HL-60 (cell line): ENCODE results near the gene DYRK1A.

ENCODE experiments used
- DNase-seq, 2 experiments: peaks; one replicate each; pipeline ENCODE4 v3.0.0-alpha.2; 2010 to 2020; ENCODE audit warnings: low read depth in 1 of 2, low spot score in 1 of 2
- H3K27ac ChIP-seq: fragments of 250-450 bp; sonication (Bioruptor Pico); replicated peaks from 2 replicates; pipeline ENCODE4 v1.5.1; 2020; ENCODE audit warnings: mild to moderate bottlenecking, moderate library complexity
- H3K27me3 ChIP-seq: fragments of 250-450 bp; sonication (Bioruptor Pico); 2 replicates; pipeline ENCODE4 v1.5.1; 2021; ENCODE audit warnings: mild to moderate bottlenecking, moderate library complexity; ENCODE audit not compliant: insufficient read depth, poor library complexity, severe bottlenecking
- H3K4me3 ChIP-seq: replicated peaks from 2 replicates; pipeline ENCODE4 v1.5.1; 2011; ENCODE audit warnings: mild to moderate bottlenecking, control low read depth, low read length; ENCODE audit not compliant: insufficient read depth
- CTCF ChIP-seq: IDR thresholded peaks from one replicate; pipeline ENCODE4 v1.5.1; 2011; ENCODE audit warnings: low read length, control low read depth, inconsistent platforms; ENCODE audit not compliant: insufficient read depth
- GABPA ChIP-seq: IDR thresholded peaks from 2 replicates; pipeline ENCODE4 v1.6.1; 2012; ENCODE audit warnings: low read depth
- POLR2AphosphoS5 ChIP-seq: IDR thresholded peaks from 2 replicates; pipeline ENCODE4 v1.6.1; 2012; ENCODE audit warnings: low read depth
- REST ChIP-seq: IDR thresholded peaks from 2 replicates; pipeline ENCODE4 v1.6.1; 2012; ENCODE audit warnings: low read depth; ENCODE audit not compliant: insufficient replicate concordance
- SPI1 ChIP-seq: IDR thresholded peaks from 2 replicates; pipeline ENCODE4 v1.6.1; 2012; ENCODE audit warnings: low read depth, mild to moderate bottlenecking, borderline replicate concordance

DYRK1A gene

GRCh38 chr21:37424396-37424795 lies 57.8 kb downstream of the DYRK1A start:
- Histone ChIP-seq H3K4me3 (no peak overlapping the region), H3K27ac (no peak overlapping the region), H3K27me3 (no peaks in the 10 kb centered on the region)
- no peak for TF ChIP-seq POLR2AphosphoS5
- TF ChIP-seq GABPA = no peak
- no peak for TF ChIP-seq SPI1
- no peak for TF ChIP-seq REST
- no peak for TF ChIP-seq CTCF
- DNase-seq = no peak

- Histone ChIP-seq H3K27ac (no peak overlapping the region), H3K27me3 (no peaks in the 10 kb centered on the region), H3K4me3 (no peak overlapping the region)
- no peak for DNase-seq
- TF ChIP-seq SPI1 = no peak
- no peak for TF ChIP-seq GABPA
- TF ChIP-seq CTCF = no peak
- no peak for TF ChIP-seq REST
- TF ChIP-seq POLR2AphosphoS5 = no peak
Observed at GRCh38 chr21:37425001-37425400, 58.4 kb downstream of the DYRK1A start.

- DNase-seq = no peak
- Histone ChIP-seq H3K4me3 (no peak overlapping the region), H3K27ac (no peak overlapping the region), H3K27me3 (no peaks in the 10 kb centered on the region)
- TF ChIP-seq POLR2AphosphoS5 = no peak
- no peak for TF ChIP-seq CTCF
- TF ChIP-seq GABPA = no peak
- TF ChIP-seq SPI1 = no peak
- TF ChIP-seq REST = no peak
Observed at GRCh38 chr21:37425684-37426083, 59.1 kb downstream of the DYRK1A start.
